ENCODE measurements around the gene CETP.
A peak's percentile ranks its signal among the peaks of the same experiment; 100 is the strongest.
"Not testable (repeated sequence)": the region's sequence is repeated elsewhere in the genome, so short reads cannot be mapped to it uniquely, and the experiment has no call there.

Gene CETP

DNA sequence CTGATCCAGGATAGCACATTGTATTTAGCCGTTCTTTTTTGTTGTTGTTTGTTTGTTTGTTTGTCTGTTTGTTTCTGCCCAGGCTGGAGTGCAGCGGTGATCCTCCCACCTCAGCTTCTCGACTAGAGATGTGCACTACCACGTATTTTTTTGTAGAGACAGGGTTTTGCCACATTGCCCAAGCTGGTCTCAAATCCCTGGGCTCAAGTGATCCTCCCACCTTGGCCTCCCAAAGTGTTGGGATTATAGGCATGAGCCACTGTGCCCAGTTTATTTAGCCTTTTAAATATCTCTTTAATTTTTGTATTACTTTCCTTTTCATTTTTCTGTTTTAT, 18.4 kb downstream of the CETP start:
- Histone ChIP-seq H3K4me1 (ENCODE audit: control insufficient read depth in 1 of 2, insufficient read depth in 2 of 2, low read length in 2 of 2) (peaks cover 23 to 25% of the 10 kb centered on the region in 2 donors), H3K36me3 (ENCODE audit: control insufficient read depth in 1 of 2, insufficient read depth in 2 of 2, low read length in 2 of 2) (no peaks in the 10 kb centered on the region), H3K27ac (ENCODE audit: low read depth, low read length) (no peak overlapping the region), H3K9ac (ENCODE audit: low read depth in 1 of 2, low read length in 2 of 2) (no peak overlapping the region), H3K27me3 (ENCODE audit: control insufficient read depth in 1 of 2, insufficient read depth in 2 of 2, low read length in 2 of 2) (no peaks in the 10 kb centered on the region), H3K4me3 (ENCODE audit: low read depth in 1 of 2, low read length in 2 of 2) (no peak overlapping the region), H3K9me3 (ENCODE audit: control insufficient read depth in 1 of 2, low read length in 2 of 2) (no peaks in the 10 kb centered on the region)

DNA sequence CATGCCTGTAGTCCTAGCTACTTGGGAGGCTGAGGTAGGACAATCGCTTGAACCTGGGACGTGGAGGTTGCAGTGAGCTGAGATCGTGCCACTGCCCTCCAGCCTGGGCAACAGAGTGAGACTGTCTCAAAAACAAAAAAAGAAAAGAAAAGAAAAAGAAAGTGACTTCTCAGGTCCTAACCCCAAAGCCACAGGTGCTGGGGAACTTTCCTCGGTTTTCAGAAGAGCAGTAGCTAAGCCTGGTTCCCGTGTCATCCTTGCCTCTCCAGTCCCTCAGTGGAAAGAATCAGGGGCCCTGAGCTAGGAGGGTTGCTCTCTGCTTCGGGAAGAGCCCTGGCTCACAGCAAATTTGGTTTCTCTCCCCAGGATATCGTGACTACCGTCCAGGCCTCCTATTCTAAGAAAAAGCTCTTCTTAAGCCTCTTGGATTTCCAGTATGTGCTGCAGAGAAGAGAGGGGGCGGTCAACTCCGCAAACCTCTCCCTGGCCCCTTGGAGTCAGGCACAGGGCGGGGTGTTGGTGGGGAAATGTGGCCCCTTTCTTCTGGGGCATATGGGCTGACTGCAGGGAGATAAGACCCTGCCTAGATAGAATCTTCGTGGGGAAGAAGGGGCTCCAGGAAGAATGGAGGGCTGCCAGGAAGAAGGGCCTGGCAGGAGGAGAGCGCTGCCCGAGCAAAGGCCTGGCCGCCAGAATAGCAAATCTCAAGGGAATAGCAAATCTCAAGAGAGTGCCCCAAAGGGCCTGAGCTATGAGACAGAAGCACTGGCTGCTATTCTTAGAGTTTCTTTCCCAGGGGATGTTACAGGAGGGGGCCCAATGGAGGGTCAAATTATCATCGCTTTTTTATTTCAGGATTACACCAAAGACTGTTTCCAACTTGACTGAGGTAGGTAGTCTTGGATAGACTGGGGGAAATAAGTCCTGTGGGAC, 19.3 kb downstream of the CETP start:
- Histone ChIP-seq H3K36me3 (ENCODE audit: control insufficient read depth in 1 of 2, insufficient read depth in 2 of 2, low read length in 2 of 2) (no peaks in the 10 kb centered on the region), H3K4me3 (ENCODE audit: low read depth in 1 of 2, low read length in 2 of 2) (no peak overlapping the region), H3K9ac (ENCODE audit: low read depth in 1 of 2, low read length in 2 of 2) (no peak overlapping the region), H3K27me3 (ENCODE audit: control insufficient read depth in 1 of 2, insufficient read depth in 2 of 2, low read length in 2 of 2) (no peaks in the 10 kb centered on the region), H3K27ac (ENCODE audit: low read depth, low read length) (no peak overlapping the region), H3K4me1 (ENCODE audit: control insufficient read depth in 1 of 2, insufficient read depth in 2 of 2, low read length in 2 of 2) (peaks cover 30 to 34% of the 10 kb centered on the region in 2 donors), H3K9me3 (ENCODE audit: control insufficient read depth in 1 of 2, low read length in 2 of 2) (no peaks in the 10 kb centered on the region)

DNA sequence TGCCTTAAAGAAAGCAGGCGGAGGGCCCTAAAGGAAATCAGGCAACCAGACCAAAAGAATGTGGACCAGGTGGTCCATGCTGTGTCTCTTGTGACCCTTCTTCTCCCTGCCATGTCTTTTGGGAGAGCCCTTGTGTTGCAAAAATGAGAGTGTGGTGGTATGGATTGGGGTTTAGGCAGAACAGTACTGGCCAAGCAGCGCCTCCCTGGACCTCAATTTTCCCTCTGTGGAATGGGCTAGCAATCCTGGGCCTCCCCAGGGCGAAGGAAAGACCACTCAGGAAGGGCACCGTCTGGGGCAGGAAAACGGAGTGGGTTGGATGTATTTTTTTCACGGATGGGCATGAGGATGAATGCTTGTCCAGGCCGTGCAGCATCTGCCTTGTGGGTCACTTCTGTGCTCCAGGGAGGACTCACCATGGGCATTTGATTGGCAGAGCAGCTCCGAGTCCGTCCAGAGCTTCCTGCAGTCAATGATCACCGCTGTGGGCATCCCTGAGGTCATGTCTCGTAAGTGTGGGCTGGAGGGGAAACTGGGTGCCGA, 20.1 kb downstream of the CETP start:
- Histone ChIP-seq H3K27ac (ENCODE audit: low read depth, low read length) (no peak overlapping the region), H3K4me3 (ENCODE audit: low read depth in 1 of 2, low read length in 2 of 2) (no peak overlapping the region), H3K9me3 (ENCODE audit: control insufficient read depth in 1 of 2, low read length in 2 of 2) (no peaks in the 10 kb centered on the region), H3K36me3 (ENCODE audit: control insufficient read depth in 1 of 2, insufficient read depth in 2 of 2, low read length in 2 of 2) (no peaks in the 10 kb centered on the region), H3K27me3 (ENCODE audit: control insufficient read depth in 1 of 2, insufficient read depth in 2 of 2, low read length in 2 of 2) (no peaks in the 10 kb centered on the region), H3K4me1 (ENCODE audit: control insufficient read depth in 1 of 2, insufficient read depth in 2 of 2, low read length in 2 of 2) (peaks cover 30 to 34% of the 10 kb centered on the region in 2 donors), H3K9ac (ENCODE audit: low read depth in 1 of 2, low read length in 2 of 2) (no peak overlapping the region)

DNA sequence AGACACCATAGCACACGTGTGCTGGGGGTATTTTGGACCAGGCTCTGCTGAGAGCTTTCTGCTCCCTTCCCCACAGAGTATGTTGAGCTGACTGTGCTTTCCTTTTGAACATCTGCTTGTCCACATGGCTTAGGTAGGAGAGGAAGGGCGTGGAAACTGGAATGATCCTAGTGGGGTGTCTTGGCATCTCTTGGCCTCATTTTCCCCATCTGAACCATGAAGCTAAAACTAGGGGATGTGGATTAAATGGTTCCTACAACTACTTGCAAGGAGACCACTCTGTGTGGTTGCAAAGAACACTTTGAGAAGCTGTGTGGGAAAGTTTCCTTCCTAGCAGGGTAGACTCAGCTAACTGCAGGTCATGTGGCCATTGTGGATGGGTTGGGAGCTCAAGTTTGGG, 20.9 kb downstream of the CETP start:
- H3K27ac ChIP-seq (ENCODE audit: low read depth, low read length) = no peak overlapping the region

DNA sequence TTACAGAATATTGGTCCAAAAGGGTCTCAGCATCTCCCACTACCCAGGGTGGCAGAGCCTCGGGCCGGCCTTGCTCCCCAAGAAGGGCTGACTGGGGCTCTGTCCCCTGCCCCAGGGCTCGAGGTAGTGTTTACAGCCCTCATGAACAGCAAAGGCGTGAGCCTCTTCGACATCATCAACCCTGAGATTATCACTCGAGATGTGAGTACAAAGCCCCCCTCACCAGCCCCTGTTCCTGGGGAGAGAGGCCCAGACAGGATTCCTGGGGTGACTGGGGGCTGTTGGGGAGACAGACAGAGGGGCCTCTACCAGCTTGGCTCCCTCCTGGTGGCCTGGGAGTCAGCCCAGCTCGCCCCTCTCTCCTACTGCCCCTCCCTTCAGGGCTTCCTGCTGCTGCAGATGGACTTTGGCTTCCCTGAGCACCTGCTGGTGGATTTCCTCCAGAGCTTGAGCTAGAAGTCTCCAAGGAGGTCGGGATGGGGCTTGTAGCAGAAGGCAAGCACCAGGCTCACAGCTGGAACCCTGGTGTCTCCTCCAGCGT, 21.5 kb downstream of the CETP start:
- no peak overlapping the region for H3K27ac ChIP-seq (ENCODE audit: low read depth, low read length)
- no peaks in the 10 kb centered on the region for H3K9me3 ChIP-seq (ENCODE audit: control insufficient read depth in 1 of 2, low read length in 2 of 2)
- H3K36me3 ChIP-seq (ENCODE audit: control insufficient read depth in 1 of 2, insufficient read depth in 2 of 2, low read length in 2 of 2) = no peaks in the 10 kb centered on the region
- peak overlapping the region; percentile 32 to 41 for H3K9ac ChIP-seq (ENCODE audit: low read depth in 1 of 2, low read length in 2 of 2)
- H3K4me1 ChIP-seq (ENCODE audit: control insufficient read depth in 1 of 2, insufficient read depth in 2 of 2, low read length in 2 of 2) = peaks cover 36 to 44% of the 10 kb centered on the region in 2 donors
- no peaks in the 10 kb centered on the region for H3K27me3 ChIP-seq (ENCODE audit: control insufficient read depth in 1 of 2, insufficient read depth in 2 of 2, low read length in 2 of 2)
- H3K4me3 ChIP-seq (ENCODE audit: low read depth in 1 of 2, low read length in 2 of 2) = peak overlapping the region; percentile 12 to 36

More for the DNA sequence above, 20.9 kb downstream of the CETP start:
- H3K4me3 ChIP-seq (ENCODE audit: low read depth in 1 of 2, low read length in 2 of 2) = no peak overlapping the region
- peak overlapping the region in 1 of 2 donors; percentile 26 for H3K9ac ChIP-seq (ENCODE audit: low read depth in 1 of 2, low read length in 2 of 2)
- H3K36me3 ChIP-seq (ENCODE audit: control insufficient read depth in 1 of 2, insufficient read depth in 2 of 2, low read length in 2 of 2) = no peaks in the 10 kb centered on the region
- H3K9me3 ChIP-seq (ENCODE audit: control insufficient read depth in 1 of 2, low read length in 2 of 2) = no peaks in the 10 kb centered on the region
- H3K4me1 ChIP-seq (ENCODE audit: control insufficient read depth in 1 of 2, insufficient read depth in 2 of 2, low read length in 2 of 2) = peaks cover 30 to 38% of the 10 kb centered on the region in 2 donors
- no peaks in the 10 kb centered on the region for H3K27me3 ChIP-seq (ENCODE audit: control insufficient read depth in 1 of 2, insufficient read depth in 2 of 2, low read length in 2 of 2)

DNA sequence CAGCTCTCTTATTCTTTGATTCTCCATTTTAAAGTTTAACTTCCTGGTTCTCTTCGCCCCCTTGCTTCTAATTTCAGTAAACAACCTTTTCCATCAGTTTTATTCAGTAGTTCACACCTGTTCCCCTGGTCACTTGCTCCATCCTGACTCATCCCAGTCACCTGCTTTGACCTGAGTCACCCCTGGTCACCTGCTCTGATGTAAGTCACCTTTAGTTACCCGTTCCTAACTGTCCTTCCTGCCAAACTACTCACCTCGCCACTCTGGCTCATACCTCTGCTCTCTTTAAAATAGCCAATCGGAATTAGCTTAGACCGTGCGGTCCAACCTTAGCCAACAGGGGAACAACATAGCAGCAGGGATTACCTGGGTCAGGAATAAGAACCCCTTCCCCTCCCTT, 22.9 kb downstream of the CETP start:
- no peak overlapping the region for H3K9ac ChIP-seq (ENCODE audit: low read depth in 1 of 2, low read length in 2 of 2)

DNA sequence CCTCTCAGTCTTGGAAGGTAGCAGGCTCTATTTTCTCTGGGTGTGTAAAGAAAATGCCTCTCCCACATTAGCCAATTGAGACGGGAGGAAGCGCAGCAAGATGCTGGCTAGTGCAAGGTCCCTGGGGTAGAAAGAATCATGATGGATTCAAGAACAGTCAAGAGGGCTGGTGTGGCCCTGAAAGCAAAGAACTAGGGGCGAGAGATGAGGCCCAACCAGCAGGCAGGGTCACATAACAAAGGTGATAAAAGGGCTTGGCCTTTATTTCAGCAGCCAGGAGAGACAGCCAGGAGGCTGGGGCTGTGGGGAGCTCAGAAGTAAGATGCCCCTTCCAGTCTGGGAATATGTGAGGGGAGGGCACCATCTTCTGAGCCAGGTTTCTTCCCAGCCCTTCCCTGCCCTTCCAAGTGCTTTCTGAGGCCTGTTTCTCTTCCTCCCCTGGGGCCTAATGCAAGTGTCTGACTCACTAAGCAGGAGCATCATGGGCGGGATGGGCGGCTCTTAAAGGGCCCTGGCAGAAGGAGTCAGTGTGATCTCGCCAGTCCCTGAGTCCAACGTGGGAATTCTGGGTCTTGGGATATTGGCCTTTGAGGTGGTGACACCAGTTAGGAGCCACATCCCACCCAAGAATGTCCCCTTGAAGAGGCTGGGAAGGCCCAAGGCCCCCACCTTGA, 23.7 kb downstream of the CETP start:
- H3K27ac ChIP-seq (ENCODE audit: low read depth, low read length) = peak overlapping the region; percentile 36

More for the DNA sequence above, 22.9 kb downstream of the CETP start:
- Histone ChIP-seq H3K27ac (ENCODE audit: low read depth, low read length) (no peak overlapping the region), H3K4me1 (ENCODE audit: control insufficient read depth in 1 of 2, insufficient read depth in 2 of 2, low read length in 2 of 2) (peaks cover 41 to 53% of the 10 kb centered on the region in 2 donors), H3K27me3 (ENCODE audit: control insufficient read depth in 1 of 2, insufficient read depth in 2 of 2, low read length in 2 of 2) (no peaks in the 10 kb centered on the region), H3K36me3 (ENCODE audit: control insufficient read depth in 1 of 2, insufficient read depth in 2 of 2, low read length in 2 of 2) (no peaks in the 10 kb centered on the region), H3K9me3 (ENCODE audit: control insufficient read depth in 1 of 2, low read length in 2 of 2) (no peaks in the 10 kb centered on the region), H3K4me3 (ENCODE audit: low read depth in 1 of 2, low read length in 2 of 2) (no peak overlapping the region)

DNA sequence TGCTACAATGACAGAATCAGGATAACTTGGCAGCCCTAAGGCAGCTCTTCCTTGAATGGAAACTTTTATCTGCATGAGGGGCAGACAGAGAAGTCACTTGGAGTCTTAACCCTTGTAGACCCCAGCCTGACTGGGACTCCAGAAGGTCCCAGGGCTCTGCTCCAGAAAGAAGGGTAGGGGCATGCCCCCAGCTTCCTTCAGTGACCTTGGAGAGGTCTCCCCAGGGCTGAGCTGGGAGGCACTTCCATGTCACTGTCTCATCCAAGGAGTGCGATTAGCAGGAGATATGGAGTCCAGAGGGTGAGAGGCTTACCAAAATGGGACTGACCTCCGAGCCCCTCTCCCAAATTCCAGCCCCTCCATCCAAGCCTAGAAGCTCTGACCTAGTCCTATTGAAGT, 24.2 kb downstream of the CETP start:
- no peaks in the 10 kb centered on the region for H3K36me3 ChIP-seq (ENCODE audit: control insufficient read depth in 1 of 2, insufficient read depth in 2 of 2, low read length in 2 of 2)
- H3K4me3 ChIP-seq (ENCODE audit: low read depth in 1 of 2, low read length in 2 of 2) = no peak overlapping the region
- no peaks in the 10 kb centered on the region for H3K9me3 ChIP-seq (ENCODE audit: control insufficient read depth in 1 of 2, low read length in 2 of 2)
- no peak overlapping the region for H3K9ac ChIP-seq (ENCODE audit: low read depth in 1 of 2, low read length in 2 of 2)
- no peaks in the 10 kb centered on the region for H3K27me3 ChIP-seq (ENCODE audit: control insufficient read depth in 1 of 2, insufficient read depth in 2 of 2, low read length in 2 of 2)
- peak overlapping the region; percentile 36 for H3K27ac ChIP-seq (ENCODE audit: low read depth, low read length)
- peaks cover 53 to 64% of the 10 kb centered on the region in 2 donors for H3K4me1 ChIP-seq (ENCODE audit: control insufficient read depth in 1 of 2, insufficient read depth in 2 of 2, low read length in 2 of 2)

More for the DNA sequence above, 23.7 kb downstream of the CETP start:
- Histone ChIP-seq H3K9me3 (ENCODE audit: control insufficient read depth in 1 of 2, low read length in 2 of 2) (no peaks in the 10 kb centered on the region), H3K27me3 (ENCODE audit: control insufficient read depth in 1 of 2, insufficient read depth in 2 of 2, low read length in 2 of 2) (no peaks in the 10 kb centered on the region), H3K4me1 (ENCODE audit: control insufficient read depth in 1 of 2, insufficient read depth in 2 of 2, low read length in 2 of 2) (peaks cover 48 to 58% of the 10 kb centered on the region in 2 donors), H3K4me3 (ENCODE audit: low read depth in 1 of 2, low read length in 2 of 2) (no peak overlapping the region), H3K9ac (ENCODE audit: low read depth in 1 of 2, low read length in 2 of 2) (peak overlapping the region in 1 of 2 donors; percentile 49), H3K36me3 (ENCODE audit: control insufficient read depth in 1 of 2, insufficient read depth in 2 of 2, low read length in 2 of 2) (no peaks in the 10 kb centered on the region)

DNA sequence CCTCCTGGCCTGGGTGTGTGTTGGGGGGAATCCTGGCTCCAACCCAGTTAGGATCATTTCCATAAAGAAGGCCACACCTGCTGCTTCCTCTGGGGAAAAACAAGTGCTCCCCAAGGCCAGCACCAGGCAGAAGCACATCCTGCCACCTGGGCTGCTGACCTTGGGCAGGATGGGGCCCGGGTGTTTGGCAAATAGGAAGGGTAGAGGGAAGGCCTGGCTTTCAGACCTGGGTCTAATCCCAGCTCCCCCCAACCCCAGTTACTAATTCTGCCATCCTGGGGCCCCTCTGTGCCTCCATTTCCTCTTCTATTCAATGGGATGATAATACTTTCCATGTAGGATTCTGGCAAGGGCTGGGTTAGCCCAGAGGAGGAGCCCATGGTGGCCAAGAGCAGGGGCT, 24.6 kb downstream of the CETP start:
- no peak overlapping the region for H3K27ac ChIP-seq (ENCODE audit: low read depth, low read length)

DNA sequence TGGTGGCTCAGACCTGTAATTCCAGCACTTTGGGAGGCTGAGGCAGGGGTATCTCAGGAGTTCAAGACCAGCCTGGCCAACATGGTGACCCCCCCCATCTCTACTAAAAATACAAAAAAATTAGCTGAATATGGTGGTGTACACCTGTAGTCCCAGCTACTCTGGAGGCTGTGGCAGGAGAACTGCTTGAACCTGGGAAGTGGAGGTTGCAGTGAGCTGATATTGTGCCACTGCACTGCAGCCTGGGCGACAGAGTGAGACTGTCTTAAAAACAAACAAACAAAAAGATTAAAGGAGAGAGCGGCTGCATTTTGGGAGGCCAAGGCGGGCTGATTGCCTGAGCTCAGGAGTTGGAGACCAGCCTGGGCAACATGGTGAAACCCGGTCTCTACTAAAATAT, 25.2 kb downstream of the CETP start:
- not testable (repeated sequence) for H3K27ac ChIP-seq (ENCODE audit: low read depth, low read length); H3K9me3 ChIP-seq (ENCODE audit: control insufficient read depth in 1 of 2, low read length in 2 of 2); H3K4me3 ChIP-seq (ENCODE audit: low read depth in 1 of 2, low read length in 2 of 2); H3K9ac ChIP-seq (ENCODE audit: low read depth in 1 of 2, low read length in 2 of 2); H3K36me3 ChIP-seq (ENCODE audit: control insufficient read depth in 1 of 2, insufficient read depth in 2 of 2, low read length in 2 of 2); H3K27me3 ChIP-seq (ENCODE audit: control insufficient read depth in 1 of 2, insufficient read depth in 2 of 2, low read length in 2 of 2)
- peaks cover 58 to 69% of the 10 kb centered on the region in 2 donors for H3K4me1 ChIP-seq (ENCODE audit: control insufficient read depth in 1 of 2, insufficient read depth in 2 of 2, low read length in 2 of 2)

More for the DNA sequence above, 24.6 kb downstream of the CETP start:
- no peaks in the 10 kb centered on the region for H3K27me3 ChIP-seq (ENCODE audit: control insufficient read depth in 1 of 2, insufficient read depth in 2 of 2, low read length in 2 of 2)
- no peak overlapping the region for H3K4me3 ChIP-seq (ENCODE audit: low read depth in 1 of 2, low read length in 2 of 2)
- H3K4me1 ChIP-seq (ENCODE audit: control insufficient read depth in 1 of 2, insufficient read depth in 2 of 2, low read length in 2 of 2) = peaks cover 55 to 66% of the 10 kb centered on the region in 2 donors
- H3K9ac ChIP-seq (ENCODE audit: low read depth in 1 of 2, low read length in 2 of 2) = no peak overlapping the region
- H3K36me3 ChIP-seq (ENCODE audit: control insufficient read depth in 1 of 2, insufficient read depth in 2 of 2, low read length in 2 of 2) = no peaks in the 10 kb centered on the region
- H3K9me3 ChIP-seq (ENCODE audit: control insufficient read depth in 1 of 2, low read length in 2 of 2) = no peaks in the 10 kb centered on the region

Data from duodenal mucosa (tissue), 2 donors.